Peyer's patch (tissue), 4 donors: ENCODE measurements around the gene ITGA5. TPM values are rescaled to one million over a fixed set of nuclear protein-coding genes. Genes with fewer than 3 reads are reported as not detected.

Experiments
- DNase-seq, 3 donors: peaks; one replicate each; pipeline ENCODE4 v3.0.0-alpha.2; 2017 to 2019
- H3K27ac ChIP-seq, 4 donors: fragments of 200-600 bp; sonication (generic); one replicate each; pipeline ENCODE4 v1.5.1; 2016 to 2019
- H3K27me3 ChIP-seq, 2 donors: fragments of 200-600 bp; sonication (generic); one replicate each; pipeline ENCODE4 v1.5.1; 2019
- H3K36me3 ChIP-seq, 3 donors: fragments of 200-600 bp; sonication (generic); one replicate each; pipeline ENCODE4 v1.5.1; 2016 to 2019
- H3K4me1 ChIP-seq, 4 donors: fragments of 200-600 bp; sonication (generic); one replicate each; pipeline ENCODE4 v1.5.1; 2016 to 2019
- H3K4me3 ChIP-seq, 4 donors: fragments of 200-600 bp; sonication (generic); 1 replicate in 3 of 4; 2 replicates in 1 of 4; pipeline ENCODE4 v1.5.1; 2016 to 2019; ENCODE audit warnings: mild to moderate bottlenecking in 1 of 4
- H3K9me3 ChIP-seq, 4 donors: fragments of 200-600 bp; sonication (generic); one replicate each; pipeline ENCODE4 v1.5.1; 2016 to 2019; ENCODE audit warnings: mild to moderate bottlenecking in 1 of 4
- POLR2A ChIP-seq, 2 donors: fragments of 450-650 bp; IDR thresholded peaks; one replicate each; pipeline ENCODE4 v1.5.1; 2017; ENCODE audit warnings: antibody characterized with exemption in 2 of 2, mild to moderate bottlenecking in 2 of 2, moderate library complexity in 2 of 2
- total RNA-seq, 4 donors: library from RNA; depleted of rRNA; stranded (reverse); fragments of >200 nt; gene quantifications; one replicate each; pipeline ENCODE4 v1.1.0, GENCODE V29; 2016
- TF ChIP-seq, protein P1 (sequence below), 6 experiments: fragments of 450-650 bp in 4 of 6; fragments of 200-600 bp in 2 of 6; sonication (generic) in 1 of 6; IDR thresholded peaks; one replicate each; pipeline ENCODE4 v1.5.1; 2017 to 2019; ENCODE audit warnings: antibody characterized with exemption in 6 of 6, mild to moderate bottlenecking in 3 of 6, moderate library complexity in 1 of 6

ITGA5 gene
- total RNA-seq, 4 donors from 2014 or later: 21.0 to 78.4 (median 44.5) TPM

DNA sequence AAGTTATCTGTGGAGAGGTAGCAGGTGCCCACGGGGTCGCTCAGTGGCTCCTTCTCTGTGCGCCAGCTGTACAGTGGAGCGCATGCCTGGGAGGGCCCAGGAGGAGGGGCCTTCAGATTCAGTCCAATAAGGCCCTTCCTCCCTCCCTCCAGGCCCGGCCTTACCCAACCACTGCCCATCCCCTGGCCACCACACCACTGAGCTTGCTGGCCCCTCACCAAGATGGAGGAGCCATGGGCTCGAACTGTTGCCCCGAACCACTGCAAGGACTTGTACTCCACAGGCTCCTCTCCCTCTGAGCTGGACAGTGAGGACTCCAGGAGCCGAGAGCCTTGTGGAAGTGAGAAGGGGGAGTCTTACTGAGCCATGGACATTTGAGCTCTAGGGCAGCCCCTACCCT is 9.8 kb downstream of the ITGA5 start:
- no peak for DNase-seq
- peaks cover 0 to 48% (median 0%) of the 10 kb centered on the region in 3 donors for H3K36me3 ChIP-seq
- H3K27me3 ChIP-seq: no peaks in the 10 kb centered on the region
- H3K4me1 ChIP-seq: peaks cover 0 to 35% (median 15%) of the 10 kb centered on the region in 4 donors
- no peaks in the 10 kb centered on the region for H3K9me3 ChIP-seq
- H3K27ac ChIP-seq: no peak overlapping the region
- H3K4me3 ChIP-seq: no peak overlapping the region
- no peak for TF ChIP-seq POLR2A (IDR thresholded peaks at IDR 0.05)
- TF ChIP-seq, protein P1, sequence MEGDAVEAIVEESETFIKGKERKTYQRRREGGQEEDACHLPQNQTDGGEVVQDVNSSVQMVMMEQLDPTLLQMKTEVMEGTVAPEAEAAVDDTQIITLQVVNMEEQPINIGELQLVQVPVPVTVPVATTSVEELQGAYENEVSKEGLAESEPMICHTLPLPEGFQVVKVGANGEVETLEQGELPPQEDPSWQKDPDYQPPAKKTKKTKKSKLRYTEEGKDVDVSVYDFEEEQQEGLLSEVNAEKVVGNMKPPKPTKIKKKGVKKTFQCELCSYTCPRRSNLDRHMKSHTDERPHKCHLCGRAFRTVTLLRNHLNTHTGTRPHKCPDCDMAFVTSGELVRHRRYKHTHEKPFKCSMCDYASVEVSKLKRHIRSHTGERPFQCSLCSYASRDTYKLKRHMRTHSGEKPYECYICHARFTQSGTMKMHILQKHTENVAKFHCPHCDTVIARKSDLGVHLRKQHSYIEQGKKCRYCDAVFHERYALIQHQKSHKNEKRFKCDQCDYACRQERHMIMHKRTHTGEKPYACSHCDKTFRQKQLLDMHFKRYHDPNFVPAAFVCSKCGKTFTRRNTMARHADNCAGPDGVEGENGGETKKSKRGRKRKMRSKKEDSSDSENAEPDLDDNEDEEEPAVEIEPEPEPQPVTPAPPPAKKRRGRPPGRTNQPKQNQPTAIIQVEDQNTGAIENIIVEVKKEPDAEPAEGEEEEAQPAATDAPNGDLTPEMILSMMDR (IDR thresholded peaks at IDR 0.05): no peak

DNA sequence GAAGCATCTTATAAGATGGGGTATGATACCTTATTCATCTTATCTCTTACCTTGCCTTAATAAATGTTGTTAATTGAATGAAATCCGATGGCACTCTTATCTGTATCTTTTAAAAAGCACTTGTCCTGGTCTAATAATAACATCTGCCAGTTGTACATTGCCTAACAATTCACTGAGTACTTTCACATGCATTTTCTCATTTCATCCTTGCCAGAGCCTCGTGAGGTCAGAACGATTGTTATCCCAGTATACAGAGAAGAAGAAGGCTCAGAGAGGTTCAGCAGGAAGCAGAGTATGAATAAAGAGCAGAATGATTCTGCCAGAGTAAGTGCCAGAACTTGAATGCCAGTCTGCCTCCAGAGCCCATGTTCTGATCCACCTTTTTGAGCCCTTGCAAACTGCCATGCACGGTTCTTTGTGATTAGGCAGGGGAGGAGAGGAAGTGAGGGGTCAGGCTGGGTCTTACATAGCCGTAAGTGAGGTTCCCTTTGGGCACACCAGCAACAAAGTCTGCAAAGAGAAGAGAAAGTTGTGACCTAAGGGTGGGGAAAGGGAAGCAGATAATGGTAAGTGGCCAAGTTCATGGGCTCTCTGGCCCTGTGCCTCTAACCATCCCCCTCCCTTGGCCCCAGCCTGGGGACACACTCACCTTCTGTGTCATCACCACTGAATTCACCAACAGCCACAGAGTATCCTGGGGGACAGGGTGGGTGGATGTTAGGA is 11.7 kb downstream of the ITGA5 start:
- no peak for TF ChIP-seq POLR2A (IDR thresholded peaks at IDR 0.05)
- TF ChIP-seq, protein P1 (IDR thresholded peaks at IDR 0.05): no peak
- Histone ChIP-seq H3K9me3 (no peaks in the 10 kb centered on the region), H3K4me3 (no peak overlapping the region), H3K27ac (peak overlapping the region in 1 of 4 donors; percentile 7), H3K36me3 (peaks cover 0 to 67% (median 0%) of the 10 kb centered on the region in 3 donors), H3K4me1 (peaks cover 0 to 17% (median 2%) of the 10 kb centered on the region in 4 donors), H3K27me3 (no peaks in the 10 kb centered on the region)
- no peak for DNase-seq

DNA sequence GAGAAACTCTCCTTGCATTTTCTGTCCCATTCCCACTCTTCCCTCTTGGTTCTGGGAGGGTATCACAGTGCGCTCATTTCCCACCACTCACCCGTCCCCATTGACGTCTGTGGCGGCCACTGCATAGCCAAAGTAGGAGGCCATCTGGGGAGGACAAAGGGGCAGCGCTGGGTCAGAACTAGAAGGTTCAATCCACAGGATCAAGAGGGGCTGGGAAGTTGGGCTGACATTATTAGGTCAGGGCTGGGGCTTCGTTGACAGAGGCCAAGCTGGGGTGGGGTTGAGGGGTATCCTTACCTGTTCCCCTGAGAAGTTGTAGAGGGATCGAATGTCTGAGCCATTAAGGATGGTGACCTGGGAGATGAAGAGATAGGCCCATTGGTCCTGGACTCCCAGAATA is 13.5 kb downstream of the ITGA5 start:
- H3K4me3 ChIP-seq: no peak overlapping the region
- no peak overlapping the region for H3K27ac ChIP-seq
- TF ChIP-seq, protein P1 (IDR thresholded peaks at IDR 0.05): no peak
- TF ChIP-seq POLR2A (IDR thresholded peaks at IDR 0.05): no peak
- no peak for DNase-seq
- H3K9me3 ChIP-seq: no peaks in the 10 kb centered on the region
- no peaks in the 10 kb centered on the region for H3K4me1 ChIP-seq
- no peaks in the 10 kb centered on the region for H3K27me3 ChIP-seq
- H3K36me3 ChIP-seq: peaks cover 0 to 85% (median 0%) of the 10 kb centered on the region in 3 donors

DNA sequence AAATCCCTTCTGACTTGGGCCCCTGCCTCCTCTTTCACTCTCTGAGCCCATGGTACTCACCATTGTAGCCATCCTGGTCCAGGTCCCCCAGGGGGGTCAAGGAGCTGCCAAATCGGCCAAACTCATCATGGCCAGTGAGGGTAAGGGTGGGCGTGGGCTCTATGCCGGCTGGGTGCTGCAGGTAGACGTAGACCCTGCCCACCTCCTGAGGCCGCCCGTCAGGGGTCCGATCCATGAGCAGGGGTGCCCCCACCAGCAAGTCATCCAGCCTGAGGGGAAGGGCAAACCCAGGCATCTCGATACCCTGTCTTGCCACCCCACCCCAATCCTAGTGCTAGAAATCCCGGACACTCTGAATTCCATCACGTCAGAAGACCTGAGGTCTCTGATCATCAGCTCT is 14.0 kb downstream of the ITGA5 start:
- TF ChIP-seq, protein P1 (IDR thresholded peaks at IDR 0.05): no peak
- no peak for TF ChIP-seq POLR2A (IDR thresholded peaks at IDR 0.05)
- DNase-seq: no peak
- H3K4me3 ChIP-seq: no peak overlapping the region
- H3K9me3 ChIP-seq: no peaks in the 10 kb centered on the region
- peaks cover 0 to 87% (median 0%) of the 10 kb centered on the region in 3 donors for H3K36me3 ChIP-seq
- no peak overlapping the region for H3K27ac ChIP-seq
- no peaks in the 10 kb centered on the region for H3K4me1 ChIP-seq
- no peaks in the 10 kb centered on the region for H3K27me3 ChIP-seq

DNA sequence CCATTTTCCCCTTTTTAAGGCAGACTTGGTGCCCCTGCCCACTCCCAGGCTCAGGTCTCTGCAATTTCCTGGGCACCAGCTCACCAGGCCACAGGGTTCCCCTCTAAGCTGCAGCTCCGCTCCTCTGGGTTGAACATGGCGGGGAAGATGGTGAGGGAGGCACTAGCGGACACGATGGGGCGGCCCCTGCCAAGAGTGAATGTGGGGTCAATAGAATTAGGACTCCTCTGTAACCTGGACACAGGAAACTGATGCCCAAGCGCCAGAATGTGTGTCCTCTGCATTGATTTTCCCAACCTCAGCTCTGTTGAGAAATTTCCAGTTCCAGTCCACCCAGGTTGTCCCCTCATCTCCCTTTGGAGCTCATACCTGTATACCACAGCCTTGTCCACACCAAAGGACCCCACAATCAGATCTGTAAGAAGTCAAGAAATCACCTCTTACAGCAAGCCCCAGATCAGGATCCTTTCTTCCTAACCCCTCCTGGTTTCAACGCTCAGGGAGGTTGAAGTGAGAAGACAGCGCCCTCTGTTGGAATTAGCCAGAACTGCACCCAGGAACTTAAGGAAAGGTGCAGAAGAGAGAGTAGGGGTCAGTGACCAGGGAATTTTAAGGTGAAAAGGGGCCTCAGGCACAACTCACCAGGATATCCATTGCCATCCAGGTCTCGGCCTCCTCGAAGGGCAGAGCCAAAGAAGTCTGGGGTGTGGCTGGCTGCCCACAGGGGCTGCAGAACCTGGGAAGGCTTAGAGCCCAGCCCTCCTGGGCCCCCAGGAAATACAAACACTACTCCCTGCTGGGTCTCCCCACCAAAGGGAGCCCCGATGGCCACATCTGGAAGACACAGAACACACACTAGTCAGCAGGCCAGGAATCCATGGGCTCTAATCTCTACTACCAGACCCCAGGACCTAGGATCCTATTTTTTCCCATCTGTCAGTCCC is 14.7 kb downstream of the ITGA5 start:
- H3K27ac ChIP-seq: no peak overlapping the region
- DNase-seq: peak in 2 of 3 donors; percentile 69 to 84
- TF ChIP-seq, protein P1 (IDR thresholded peaks at IDR 0.05): peak; percentile 74 to 96 (median 82)
- no peak for TF ChIP-seq POLR2A (IDR thresholded peaks at IDR 0.05)
- peaks cover 0 to 86% (median 0%) of the 10 kb centered on the region in 3 donors for H3K36me3 ChIP-seq
- no peaks in the 10 kb centered on the region for H3K4me1 ChIP-seq
- no peaks in the 10 kb centered on the region for H3K9me3 ChIP-seq
- no peak overlapping the region for H3K4me3 ChIP-seq
- no peaks in the 10 kb centered on the region for H3K27me3 ChIP-seq
